Fibroblast of skin of right quadriceps (primary cell): ENCODE results near the gene SYNDIG1.

Experiments
- DNase-seq: peaks from one replicate; pipeline ENCODE4 v3.0.0-alpha.2; 2013

The SYNDIG1 gene

GRCh38 chr20:24473435-24474223 lies 4.2 kb downstream of the SYNDIG1 start:
- DNase-seq, result peak; percentile 31

- DNase-seq, result no peak
Measured at GRCh38 chr20:24477831-24478547, 8.6 kb downstream of the SYNDIG1 start.

DNA sequence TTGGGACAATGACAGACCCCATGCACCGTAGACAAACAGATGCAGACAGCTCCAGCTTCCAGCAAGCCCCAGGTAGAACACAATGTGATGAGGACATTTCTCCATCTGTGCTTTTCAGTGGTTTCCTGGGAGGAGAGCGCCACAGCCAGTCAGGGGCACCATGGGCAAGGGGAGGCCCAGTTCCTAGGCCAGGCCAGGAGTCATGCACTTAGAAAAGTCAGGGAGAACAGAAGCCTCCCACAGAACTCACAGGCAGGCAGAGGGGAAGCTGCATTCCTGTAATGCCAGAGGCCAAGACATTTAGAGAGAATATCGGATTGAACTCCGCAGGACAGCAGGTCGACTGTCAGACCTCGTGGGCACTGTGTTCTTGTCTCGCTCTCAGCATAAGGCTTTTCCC lies 9.2 kb downstream of the SYNDIG1 start:
- no peak for DNase-seq

- DNase-seq, result no peak
Measured at GRCh38 chr20:24479106-24479505, 9.7 kb downstream of the SYNDIG1 start.

- DNase-seq, result no peak
Measured at GRCh38 chr20:24479595-24479994, 10.2 kb downstream of the SYNDIG1 start.

DNA sequence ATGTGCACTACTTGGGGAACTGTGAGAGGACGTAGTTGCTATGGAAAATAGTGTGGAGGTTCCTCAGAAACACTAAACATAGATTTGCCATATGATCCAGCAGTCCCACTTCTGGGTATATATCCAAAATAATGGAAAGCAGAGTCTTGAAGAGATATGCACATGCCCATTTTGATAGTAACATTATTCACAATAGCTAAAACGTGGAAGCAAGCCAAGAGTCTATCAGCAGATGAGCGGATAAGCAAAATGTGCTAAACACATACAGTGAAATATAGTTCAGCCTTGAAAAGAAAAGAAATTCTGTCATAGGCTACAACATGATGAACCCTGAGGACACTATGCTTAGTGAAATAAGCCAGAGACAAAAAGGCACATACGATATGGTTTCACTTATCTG lies 11.1 kb downstream of the SYNDIG1 start:
- DNase-seq, result no peak

GRCh38 chr20:24481173-24481572 lies 11.7 kb downstream of the SYNDIG1 start:
- DNase-seq, result no peak

DNA sequence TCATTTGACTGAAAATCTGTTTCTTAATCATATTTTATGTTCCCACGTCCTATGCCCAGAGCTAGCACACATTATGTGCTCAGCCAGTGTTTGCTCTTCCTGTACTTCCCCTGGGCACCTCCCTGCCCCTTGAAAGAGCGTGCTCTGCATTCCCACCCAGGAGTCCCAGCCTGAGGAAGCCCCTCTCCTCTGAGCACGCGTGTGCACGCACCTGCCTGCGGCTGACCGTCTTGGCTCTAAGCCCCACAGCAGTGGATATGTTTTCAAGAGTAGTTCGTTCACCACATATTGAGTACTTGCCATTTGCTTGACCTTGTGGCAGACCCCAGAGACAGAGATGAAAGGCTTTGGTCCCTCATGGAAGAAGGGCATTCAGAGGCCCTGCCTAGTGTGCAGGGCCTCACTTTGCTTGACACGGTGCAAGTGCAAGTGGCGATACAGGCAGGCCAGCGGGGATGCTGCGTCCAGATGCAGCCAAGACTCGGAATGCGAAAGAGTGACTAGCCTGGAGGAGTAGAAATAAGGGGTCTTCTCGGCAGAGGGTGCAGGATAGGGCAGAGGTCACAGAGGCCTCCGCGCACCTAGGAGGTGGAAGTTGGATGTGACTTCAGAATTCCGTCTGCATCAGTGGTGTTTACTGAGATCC lies 14.1 kb downstream of the SYNDIG1 start:
- DNase-seq, result no peak

DNA sequence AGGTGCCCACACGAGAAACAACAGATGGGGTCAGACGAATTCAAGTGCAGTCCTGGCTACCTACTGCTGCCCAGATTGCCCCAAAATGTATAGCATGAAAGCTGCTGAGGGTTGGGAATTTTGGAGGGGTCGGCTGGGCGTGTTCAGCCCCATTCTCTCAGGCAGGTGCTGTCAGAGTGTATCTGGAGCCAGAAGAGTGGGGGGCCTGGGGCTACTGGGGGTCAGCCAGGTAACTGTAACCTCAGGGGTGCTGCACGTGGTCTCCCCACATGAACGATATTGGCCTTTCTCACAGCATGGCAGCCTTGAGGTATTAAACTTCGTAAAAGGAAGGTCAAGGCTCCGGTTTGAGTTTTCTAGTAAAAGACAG lies 14.6 kb downstream of the SYNDIG1 start:
- no peak for DNase-seq

DNA sequence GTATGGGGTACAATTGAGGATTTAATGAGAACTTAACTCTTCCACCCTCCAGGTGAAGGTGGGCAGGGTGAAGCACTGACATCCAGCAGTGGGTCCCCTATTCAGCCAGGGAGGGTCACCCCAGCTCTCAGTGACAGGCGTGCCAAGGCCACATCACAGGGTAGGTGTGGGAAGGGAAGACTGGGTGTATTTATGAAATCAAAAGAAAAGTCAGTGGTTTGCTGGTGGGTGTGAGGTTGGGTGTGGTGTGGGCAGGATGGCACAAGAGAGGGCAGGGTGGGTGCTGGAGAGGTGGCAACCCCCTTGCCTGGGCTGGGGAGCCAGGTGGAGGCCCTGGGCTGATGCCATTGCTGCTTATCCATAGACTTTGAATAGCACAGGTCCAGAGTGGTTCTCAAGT lies 16.6 kb downstream of the SYNDIG1 start:
- DNase-seq, result no peak

- DNase-seq, result no peak
Measured at GRCh38 chr20:24487240-24487639, 17.8 kb downstream of the SYNDIG1 start.

DNA sequence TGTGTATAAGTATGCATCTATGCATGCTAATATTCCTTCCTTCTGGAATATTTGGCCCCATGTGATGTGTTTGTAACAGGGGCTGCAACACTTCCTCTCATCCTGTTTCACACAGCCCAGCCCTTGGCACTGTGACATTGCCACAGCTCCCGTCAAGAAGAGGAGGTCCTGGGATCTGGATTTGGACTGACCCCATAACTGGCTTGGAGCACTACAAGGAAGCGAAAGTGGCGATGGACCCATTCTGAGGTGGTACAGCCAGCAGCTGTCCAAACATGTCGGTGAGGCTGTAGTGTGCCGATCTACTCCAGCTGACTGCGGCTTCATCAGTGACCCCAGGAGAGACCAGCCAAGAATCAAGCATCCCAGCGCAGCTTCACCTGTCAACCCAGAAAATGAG lies 18.2 kb downstream of the SYNDIG1 start:
- DNase-seq, result no peak

DNA sequence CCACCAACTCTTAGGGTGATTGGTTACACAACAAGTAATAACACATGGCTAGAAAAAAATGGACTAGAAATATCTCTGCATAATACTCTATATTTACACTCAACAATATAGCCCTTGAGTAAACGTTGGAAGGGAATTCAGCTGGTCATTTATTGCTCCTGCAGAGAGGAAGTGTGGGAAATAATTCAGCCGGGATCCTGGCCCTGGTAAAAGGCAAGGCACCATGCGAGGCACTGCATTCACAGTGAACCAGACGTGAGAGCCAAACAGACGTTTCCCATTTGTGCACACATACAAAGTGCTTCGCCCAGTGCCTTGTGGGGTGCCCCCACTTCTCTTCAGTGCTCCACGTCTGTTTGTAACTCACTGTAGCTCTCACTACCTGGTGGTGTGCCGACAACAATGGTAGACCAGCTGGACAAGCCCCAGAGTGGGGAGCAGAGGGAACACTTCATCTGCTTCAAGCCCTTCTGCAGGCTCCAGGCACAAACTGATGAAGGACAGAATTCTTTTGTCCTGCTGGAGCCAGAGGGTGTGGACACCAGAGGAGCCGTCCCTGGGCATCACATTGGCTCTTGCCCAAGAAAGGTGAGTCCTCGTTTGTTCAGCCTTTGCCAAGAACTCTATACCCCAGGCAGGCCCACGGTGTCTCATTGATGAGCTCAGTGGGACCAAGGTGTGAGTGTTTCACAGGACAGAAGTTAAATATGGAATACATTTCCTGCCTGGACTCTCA lies 18.8 kb downstream of the SYNDIG1 start:
- no peak for DNase-seq

GRCh38 chr20:24488800-24489175 lies 19.4 kb downstream of the SYNDIG1 start:
- no peak for DNase-seq

DNA sequence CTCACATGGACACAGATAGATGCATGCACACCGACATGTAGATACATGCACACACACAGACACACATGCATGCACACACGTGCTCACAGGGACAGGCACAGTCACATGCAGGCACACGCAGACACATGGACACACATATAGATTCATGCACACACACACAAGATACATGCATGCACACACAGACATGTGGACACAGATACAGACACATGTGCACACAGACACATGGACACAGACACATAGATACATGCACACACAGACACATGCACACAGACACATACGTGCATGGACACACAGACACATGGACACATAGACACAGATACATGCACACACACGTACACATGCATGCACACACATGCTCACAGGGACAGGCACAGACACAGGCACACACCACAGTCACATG lies 19.8 kb downstream of the SYNDIG1 start:
- DNase-seq, result no peak

DNA sequence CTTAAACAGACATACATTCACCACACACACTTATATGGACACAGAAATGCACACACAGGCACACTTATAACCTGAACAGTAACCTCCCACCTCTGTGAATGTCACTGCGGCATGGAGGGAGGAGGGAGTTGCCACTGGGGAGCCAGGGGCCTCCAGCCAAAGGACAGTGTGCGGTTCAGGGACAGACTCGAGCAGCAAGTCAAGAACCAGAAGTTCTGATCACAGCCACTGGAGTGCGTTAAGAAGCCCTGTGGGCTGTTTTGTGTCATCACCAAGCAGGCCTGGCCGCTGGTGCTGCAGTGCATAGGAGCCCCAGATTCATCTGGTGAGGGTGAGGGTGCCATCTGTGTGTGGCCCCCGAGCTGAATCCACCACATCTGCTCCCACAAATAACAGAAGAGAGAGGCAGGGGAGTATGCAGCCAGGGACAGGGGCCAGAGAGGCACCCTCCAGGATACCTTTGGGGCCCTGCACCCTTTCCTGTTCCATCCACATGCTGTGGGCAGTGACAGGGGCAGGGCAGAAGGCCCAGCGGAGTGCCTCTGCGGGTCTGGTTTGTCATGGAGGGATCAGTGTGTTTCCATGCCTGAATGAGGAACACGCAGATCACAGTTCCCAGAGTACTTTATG lies 20.3 kb downstream of the SYNDIG1 start:
- no peak for DNase-seq

DNA sequence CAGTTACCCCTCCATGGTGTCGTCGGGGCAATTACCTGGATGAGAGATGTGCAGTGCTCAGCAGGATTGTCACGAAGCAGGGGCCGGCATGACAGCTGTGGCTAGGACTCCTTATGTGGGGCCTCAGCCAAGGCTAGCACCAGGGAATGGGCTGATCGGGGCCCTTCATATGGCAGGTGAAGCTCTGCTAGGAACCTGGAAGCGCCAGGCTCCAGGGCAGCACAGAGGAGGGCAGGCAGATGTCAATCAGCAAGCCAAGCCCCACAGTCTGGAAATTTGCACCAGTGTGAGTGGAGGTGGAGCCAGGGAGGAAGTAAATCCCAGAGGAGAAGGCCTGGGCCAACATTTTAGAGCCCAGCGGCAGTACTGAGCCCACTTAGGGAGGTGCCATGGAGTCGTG lies 21.2 kb downstream of the SYNDIG1 start:
- DNase-seq, result no peak

- peak; percentile 60 for DNase-seq
Measured at GRCh38 chr20:24491041-24491756, 21.8 kb downstream of the SYNDIG1 start.

GRCh38 chr20:24492031-24492607 lies 22.7 kb downstream of the SYNDIG1 start:
- DNase-seq, result no peak

GRCh38 chr20:24492698-24493097 lies 23.3 kb downstream of the SYNDIG1 start:
- DNase-seq, result no peak

DNA sequence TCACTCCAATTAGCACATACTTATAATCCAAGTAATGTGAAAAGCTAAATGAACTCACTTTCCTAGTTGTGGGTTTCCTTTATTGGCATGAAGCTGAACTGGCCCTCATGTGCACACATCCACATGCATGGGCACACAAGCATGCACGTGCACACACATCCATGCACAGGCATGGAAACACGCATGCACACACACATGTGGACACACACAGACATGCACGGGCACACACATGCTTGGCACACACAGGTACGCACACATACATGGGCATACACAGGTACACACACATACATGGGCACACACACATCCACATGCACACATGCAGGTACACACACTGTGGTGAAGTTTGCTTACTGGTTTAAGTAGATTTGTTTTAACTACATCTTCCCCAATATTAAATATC lies 23.8 kb downstream of the SYNDIG1 start:
- no peak for DNase-seq
